GM13976 (cell line): Measurements from ENCODE around the gene VAMP2.

Source experiments
- DNase-seq: peaks from one replicate; pipeline ENCODE4 v3.0.0; 2012; ENCODE audit warnings: low spot score
- in situ Hi-C: fragments of 300-500 bp; cut with MboI; formaldehyde crosslinking; loops from one replicate; pipeline ENCODE4 v1.12.0; 2022; ENCODE audit warnings: low sequenced_read_pairs, mixed read lengths, inconsistent platforms; ENCODE audit not compliant: unreplicated experiment
- TF ChIP-seq, protein P1 (sequence below): IDR thresholded peaks from 2 replicates; pipeline ENCODE4 v1.5.1; 2012; ENCODE audit warnings: borderline replicate concordance, mild to moderate bottlenecking; ENCODE audit not compliant: insufficient read depth; ENCODE audit errors: extremely low read depth, missing control alignments, control extremely low read depth

VAMP2 gene

DNA sequence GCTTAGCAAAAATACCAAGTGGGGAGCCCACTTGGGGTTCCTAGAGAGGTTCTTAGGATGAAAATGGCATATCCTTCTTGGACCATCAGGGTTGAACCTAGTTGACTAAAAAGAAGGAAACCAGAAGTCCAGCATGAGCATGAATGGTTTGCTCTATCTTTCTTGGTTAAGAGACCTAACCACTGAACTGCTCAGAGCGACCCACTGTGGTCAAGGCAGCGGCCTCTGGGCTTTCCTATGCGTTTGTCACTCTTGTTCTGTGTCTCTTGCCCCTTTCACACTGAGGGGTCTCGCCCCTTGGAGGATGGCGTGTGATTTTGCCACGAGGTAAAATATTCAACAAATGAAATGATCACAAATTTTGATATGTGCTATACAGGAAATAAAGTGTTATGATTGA lies 27.8 kb upstream of the VAMP2 start:
- DNase-seq: no peak
- in situ Hi-C loops: no loop called here
- TF ChIP-seq, protein P1, sequence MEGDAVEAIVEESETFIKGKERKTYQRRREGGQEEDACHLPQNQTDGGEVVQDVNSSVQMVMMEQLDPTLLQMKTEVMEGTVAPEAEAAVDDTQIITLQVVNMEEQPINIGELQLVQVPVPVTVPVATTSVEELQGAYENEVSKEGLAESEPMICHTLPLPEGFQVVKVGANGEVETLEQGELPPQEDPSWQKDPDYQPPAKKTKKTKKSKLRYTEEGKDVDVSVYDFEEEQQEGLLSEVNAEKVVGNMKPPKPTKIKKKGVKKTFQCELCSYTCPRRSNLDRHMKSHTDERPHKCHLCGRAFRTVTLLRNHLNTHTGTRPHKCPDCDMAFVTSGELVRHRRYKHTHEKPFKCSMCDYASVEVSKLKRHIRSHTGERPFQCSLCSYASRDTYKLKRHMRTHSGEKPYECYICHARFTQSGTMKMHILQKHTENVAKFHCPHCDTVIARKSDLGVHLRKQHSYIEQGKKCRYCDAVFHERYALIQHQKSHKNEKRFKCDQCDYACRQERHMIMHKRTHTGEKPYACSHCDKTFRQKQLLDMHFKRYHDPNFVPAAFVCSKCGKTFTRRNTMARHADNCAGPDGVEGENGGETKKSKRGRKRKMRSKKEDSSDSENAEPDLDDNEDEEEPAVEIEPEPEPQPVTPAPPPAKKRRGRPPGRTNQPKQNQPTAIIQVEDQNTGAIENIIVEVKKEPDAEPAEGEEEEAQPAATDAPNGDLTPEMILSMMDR: no peak

DNA sequence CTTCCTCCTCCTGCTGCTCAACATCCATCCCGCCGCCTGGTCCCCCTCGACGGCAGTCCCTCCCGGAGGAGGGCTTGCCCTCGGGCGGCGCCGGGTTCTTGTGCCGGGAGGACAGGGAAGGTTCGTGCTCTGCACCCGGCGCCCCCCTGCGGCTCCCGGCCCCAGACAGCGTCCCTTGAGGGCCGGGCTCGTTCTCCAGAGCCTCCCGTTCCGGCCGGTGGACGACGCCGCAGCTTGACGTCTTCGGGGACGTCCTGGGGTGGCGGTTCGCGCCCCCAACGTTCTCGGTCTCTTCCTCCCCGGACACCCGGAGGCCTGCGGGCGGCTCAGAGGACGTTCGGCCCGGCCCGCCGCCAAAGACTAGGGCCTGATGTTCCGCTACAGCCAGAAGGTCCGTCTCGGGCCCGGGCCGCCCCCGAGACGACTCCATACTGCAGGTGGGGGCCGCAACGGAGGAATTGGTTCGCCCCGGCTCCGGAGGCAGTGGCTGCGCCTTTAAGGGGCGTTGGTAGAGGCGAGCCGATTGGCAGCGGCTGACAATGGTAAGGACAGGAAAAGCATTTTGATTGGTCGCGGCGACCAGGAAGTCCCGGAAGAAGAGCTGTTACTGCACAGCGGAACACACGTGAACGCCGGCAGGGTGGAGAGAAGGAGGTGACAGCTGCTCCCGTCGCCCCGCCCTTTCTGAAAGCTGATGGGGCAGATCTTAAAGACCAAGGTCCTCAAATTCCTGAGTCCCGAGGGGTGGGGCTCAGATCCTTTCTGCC lies 27.1 kb upstream of the VAMP2 start, which contains the start of gene BORCS6:
Gene BORCS6 (minus strand): TSS at position 470 of the 767 bp plus-strand sequence. CDS start 40 bp downstream, at position 430.
- in situ Hi-C loops: no loop called here
- TF ChIP-seq, protein P1: no peak
- DNase-seq: peak; percentile 90

GRCh38 chr17:8189041-8189710 lies 26.4 kb upstream of the VAMP2 start:
- TF ChIP-seq, protein P1: no peak
- DNase-seq: no peak

GRCh38 chr17:8188263-8188839 lies 25.6 kb upstream of the VAMP2 start:
- TF ChIP-seq, protein P1: no peak
- in situ Hi-C loops: no loop called here
- DNase-seq: no peak

More at GRCh38 chr17:8189041-8189710, 26.4 kb upstream of the VAMP2 start:
- in situ Hi-C loops: no loop called here

GRCh38 chr17:8187517-8188262 lies 24.9 kb upstream of the VAMP2 start:
- DNase-seq: peak; percentile 72
- in situ Hi-C loops: no loop called here
- TF ChIP-seq, protein P1: peak; percentile 9
